Measurements from ENCODE around the gene TBC1D28. TPM values are rescaled to one million over a fixed set of nuclear protein-coding genes. Genes with fewer than 3 reads are reported as not detected.
"Not testable (repeated sequence)": the region's sequence is repeated elsewhere in the genome, so short reads cannot be mapped to it uniquely, and the experiment has no call there.

The TBC1D28 gene
- total and polyA plus RNA-seq, 9 of the 15 experiments (the other 6 are each of a cell fraction or from before 2014, with no cell fraction given): not detected

- H3K9ac ChIP-seq (ENCODE audit: insufficient read depth in 1 of 2, low read depth in 2 of 2, low read length in 2 of 2); H3K4me2 ChIP-seq (ENCODE audit: insufficient read depth, low read length); POLR2A ChIA-PET; H3K4me3 ChIP-seq; H3K9me3 ChIP-seq (replicated peaks; ENCODE audit: control insufficient read depth, insufficient read depth, low read depth, low read length); in situ Hi-C loops (cut with MboI); ATAC-seq; H3K9me1 ChIP-seq (ENCODE audit: control insufficient read depth, insufficient read depth, low read length); FAIRE-seq; H3K4me1 ChIP-seq (replicated peaks in 1 of 2; ENCODE audit: control insufficient read depth in 2 of 2, insufficient read depth in 2 of 2, low read length in 2 of 2); H3K27me3 ChIP-seq (ENCODE audit: control insufficient read depth in 2 of 2, insufficient read depth in 2 of 2, low read length in 2 of 2); BruUV-seq (replicated peaks); intact Hi-C loops (cut with micrococcal nuclease); H3K27ac ChIP-seq (ENCODE audit: extremely low read depth, low read depth, low read length); H2AFZ ChIP-seq (ENCODE audit: low read depth, low read length); H4K20me1 ChIP-seq (replicated peaks; ENCODE audit: control insufficient read depth, insufficient read depth, low read length); CTCF ChIA-PET (ENCODE audit: low intra/inter-chr PET ratio); DNase-seq (ENCODE audit: extremely low read depth in 1 of 4, low spot score in 3 of 4); H3K79me2 ChIP-seq (ENCODE audit: control insufficient read depth, insufficient read depth, low read length); H3K36me3 ChIP-seq (ENCODE audit: control insufficient read depth, insufficient read depth, low read length): not testable (repeated sequence)
- TF ChIP-seq RBM25 (IDR thresholded peaks at IDR 0.05; ENCODE audit: low read depth, low read length, severe bottlenecking): peak; percentile 21
- 100% methylated on average over 2 of the region's 3 CpGs for WGBS (ENCODE audit: insufficient coverage, low coverage, missing lambda C conversion rate)
Measured at GRCh38 chr17:18676928-18677327, 32.7 kb upstream of the TBC1D28 start.

- H3K27ac ChIP-seq (ENCODE audit: extremely low read depth, low read depth, low read length); H3K9me1 ChIP-seq (ENCODE audit: control insufficient read depth, insufficient read depth, low read length); intact Hi-C loops (cut with micrococcal nuclease); H3K4me3 ChIP-seq; H3K4me2 ChIP-seq (ENCODE audit: insufficient read depth, low read length); H2AFZ ChIP-seq (ENCODE audit: low read depth, low read length); H4K20me1 ChIP-seq (replicated peaks; ENCODE audit: control insufficient read depth, insufficient read depth, low read length); BruUV-seq (replicated peaks); H3K27me3 ChIP-seq (ENCODE audit: control insufficient read depth in 2 of 2, insufficient read depth in 2 of 2, low read length in 2 of 2); H3K9ac ChIP-seq (ENCODE audit: insufficient read depth in 1 of 2, low read depth in 2 of 2, low read length in 2 of 2); H3K9me3 ChIP-seq (replicated peaks; ENCODE audit: control insufficient read depth, insufficient read depth, low read depth, low read length); CTCF ChIA-PET (ENCODE audit: low intra/inter-chr PET ratio); FAIRE-seq; DNase-seq (ENCODE audit: extremely low read depth in 1 of 4, low spot score in 3 of 4); in situ Hi-C loops (cut with MboI); H3K79me2 ChIP-seq (ENCODE audit: control insufficient read depth, insufficient read depth, low read length); POLR2A ChIA-PET; ATAC-seq; H3K4me1 ChIP-seq (replicated peaks in 1 of 2; ENCODE audit: control insufficient read depth in 2 of 2, insufficient read depth in 2 of 2, low read length in 2 of 2): not testable (repeated sequence)
- peaks cover 10% of the 10 kb centered on the region; the same call in 1 of the 3 replicates for H3K36me3 ChIP-seq (ENCODE audit: control insufficient read depth, insufficient read depth, low read length)
- WGBS (ENCODE audit: insufficient coverage, low coverage, missing lambda C conversion rate): 97% methylated on average over 5 of the region's 102 CpGs
Measured at GRCh38 chr17:18672395-18673227, 28.4 kb upstream of the TBC1D28 start.

- H3K79me2 ChIP-seq (ENCODE audit: control insufficient read depth, insufficient read depth, low read length); CTCF ChIA-PET (ENCODE audit: low intra/inter-chr PET ratio); H3K9ac ChIP-seq (ENCODE audit: insufficient read depth in 1 of 2, low read depth in 2 of 2, low read length in 2 of 2); H4K20me1 ChIP-seq (replicated peaks; ENCODE audit: control insufficient read depth, insufficient read depth, low read length); H3K36me3 ChIP-seq (ENCODE audit: control insufficient read depth, insufficient read depth, low read length); H3K4me2 ChIP-seq (ENCODE audit: insufficient read depth, low read length); H3K27ac ChIP-seq (ENCODE audit: extremely low read depth, low read depth, low read length); in situ Hi-C loops (cut with MboI); H3K4me1 ChIP-seq (replicated peaks in 1 of 2; ENCODE audit: control insufficient read depth in 2 of 2, insufficient read depth in 2 of 2, low read length in 2 of 2); BruUV-seq (replicated peaks); H3K9me3 ChIP-seq (replicated peaks; ENCODE audit: control insufficient read depth, insufficient read depth, low read depth, low read length); H3K9me1 ChIP-seq (ENCODE audit: control insufficient read depth, insufficient read depth, low read length); DNase-seq (ENCODE audit: extremely low read depth in 1 of 4, low spot score in 3 of 4); intact Hi-C loops (cut with micrococcal nuclease); H3K4me3 ChIP-seq; H2AFZ ChIP-seq (ENCODE audit: low read depth, low read length); H3K27me3 ChIP-seq (ENCODE audit: control insufficient read depth in 2 of 2, insufficient read depth in 2 of 2, low read length in 2 of 2); ATAC-seq; FAIRE-seq; POLR2A ChIA-PET: not testable (repeated sequence)
- WGBS (ENCODE audit: insufficient coverage, low coverage, missing lambda C conversion rate): 100% methylated on average over 1 of the region's 1 CpG
Measured at GRCh38 chr17:18668625-18669024, 24.4 kb upstream of the TBC1D28 start.

- H3K4me2 ChIP-seq (ENCODE audit: insufficient read depth, low read length); POLR2A ChIA-PET; H2AFZ ChIP-seq (ENCODE audit: low read depth, low read length); H3K27me3 ChIP-seq (ENCODE audit: control insufficient read depth in 2 of 2, insufficient read depth in 2 of 2, low read length in 2 of 2); H3K9me3 ChIP-seq (replicated peaks; ENCODE audit: control insufficient read depth, insufficient read depth, low read depth, low read length); ATAC-seq; H4K20me1 ChIP-seq (replicated peaks; ENCODE audit: control insufficient read depth, insufficient read depth, low read length); in situ Hi-C loops (cut with MboI); BruUV-seq (replicated peaks); intact Hi-C loops (cut with micrococcal nuclease); H3K9me1 ChIP-seq (ENCODE audit: control insufficient read depth, insufficient read depth, low read length); H3K79me2 ChIP-seq (ENCODE audit: control insufficient read depth, insufficient read depth, low read length); H3K36me3 ChIP-seq (ENCODE audit: control insufficient read depth, insufficient read depth, low read length); H3K27ac ChIP-seq (ENCODE audit: extremely low read depth, low read depth, low read length); CTCF ChIA-PET (ENCODE audit: low intra/inter-chr PET ratio); H3K4me3 ChIP-seq; H3K4me1 ChIP-seq (replicated peaks in 1 of 2; ENCODE audit: control insufficient read depth in 2 of 2, insufficient read depth in 2 of 2, low read length in 2 of 2); DNase-seq (ENCODE audit: extremely low read depth in 1 of 4, low spot score in 3 of 4); H3K9ac ChIP-seq (ENCODE audit: insufficient read depth in 1 of 2, low read depth in 2 of 2, low read length in 2 of 2): not testable (repeated sequence)
- FAIRE-seq: peak; percentile 35
- WGBS (ENCODE audit: insufficient coverage, low coverage, missing lambda C conversion rate): 83% methylated on average over 1 of the region's 3 CpGs
Measured at GRCh38 chr17:18667535-18667934, 23.3 kb upstream of the TBC1D28 start.

Measured in K562 (cell line).